Superior temporal gyrus (tissue), 1 donor: ENCODE data around the gene IPCEF1.
"Not testable (repeated sequence)": the region's sequence is repeated elsewhere in the genome, so short reads cannot be mapped to it uniquely, and the experiment has no call there.

Experiments
- DNase-seq: peaks from one replicate; pipeline ENCODE4 v3.0.0-alpha.2; 2016; ENCODE audit errors: extremely low spot score

The IPCEF1 gene

DNA sequence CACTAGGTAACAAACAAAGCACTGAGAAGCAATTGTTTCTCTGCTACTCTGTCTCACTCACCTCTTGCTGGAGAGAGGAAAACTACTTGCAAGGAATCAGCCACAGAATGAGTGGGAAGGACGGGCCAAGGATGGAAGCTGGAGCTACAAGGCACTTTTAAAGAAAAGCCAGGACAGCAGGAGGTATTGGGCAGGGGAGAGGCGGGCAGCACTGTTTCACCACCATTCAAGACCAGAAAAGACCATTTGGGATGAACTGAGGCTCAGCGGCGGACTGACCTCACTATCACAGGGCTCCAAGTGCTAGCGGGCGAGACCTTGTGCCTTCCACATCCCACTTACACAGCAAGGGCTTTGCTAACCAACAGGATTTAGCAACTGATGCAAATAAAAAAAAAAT is 137.4 kb downstream of the IPCEF1 start:
- no peak for DNase-seq

DNA sequence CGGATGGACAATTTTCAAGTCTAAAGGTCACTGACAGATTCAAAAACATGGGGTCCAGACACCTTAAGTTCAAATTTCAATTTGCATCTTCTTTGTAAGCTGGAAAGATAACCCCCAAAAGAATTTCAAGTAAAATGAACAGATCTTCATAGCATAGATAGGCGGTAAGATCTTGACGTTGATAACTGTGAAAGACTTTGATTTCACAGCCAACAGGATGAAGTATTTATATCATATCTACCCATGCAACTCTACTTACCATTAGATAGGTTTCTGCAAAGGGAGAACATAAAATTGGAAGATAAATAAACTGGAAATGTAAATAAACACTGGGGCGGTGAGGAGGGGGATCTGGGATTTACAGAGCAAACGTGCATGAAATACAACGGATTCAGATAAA is 137.8 kb downstream of the IPCEF1 start:
- no peak for DNase-seq

DNA sequence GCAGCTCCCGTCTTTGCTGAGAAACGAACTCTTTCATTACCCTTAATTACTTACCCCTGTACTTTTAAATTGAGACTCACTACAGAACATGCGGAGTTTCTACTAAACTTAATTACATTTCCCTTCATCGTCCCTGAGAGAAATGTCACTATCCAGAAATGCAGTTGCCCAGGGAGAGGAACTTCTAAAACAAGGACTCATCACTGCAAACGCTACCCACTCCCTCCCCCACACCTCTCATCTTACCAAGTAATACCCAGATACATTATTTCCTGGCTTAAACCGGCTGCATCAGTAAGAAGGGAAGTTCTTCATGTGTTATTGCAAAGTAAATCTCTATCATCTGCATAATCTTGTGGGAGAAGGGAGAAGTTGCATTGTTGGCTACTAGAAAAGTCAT is 138.3 kb downstream of the IPCEF1 start:
- no peak for DNase-seq

GRCh38 chr6:154213782-154214181 is 142.8 kb downstream of the IPCEF1 start:
- DNase-seq, result peak; percentile 55

- no peak for DNase-seq
These were observed 145.9 kb downstream of the IPCEF1 start for GRCh38 chr6:154210678-154211077.

GRCh38 chr6:154209555-154209954 is 147.0 kb downstream of the IPCEF1 start:
- no peak for DNase-seq

DNA sequence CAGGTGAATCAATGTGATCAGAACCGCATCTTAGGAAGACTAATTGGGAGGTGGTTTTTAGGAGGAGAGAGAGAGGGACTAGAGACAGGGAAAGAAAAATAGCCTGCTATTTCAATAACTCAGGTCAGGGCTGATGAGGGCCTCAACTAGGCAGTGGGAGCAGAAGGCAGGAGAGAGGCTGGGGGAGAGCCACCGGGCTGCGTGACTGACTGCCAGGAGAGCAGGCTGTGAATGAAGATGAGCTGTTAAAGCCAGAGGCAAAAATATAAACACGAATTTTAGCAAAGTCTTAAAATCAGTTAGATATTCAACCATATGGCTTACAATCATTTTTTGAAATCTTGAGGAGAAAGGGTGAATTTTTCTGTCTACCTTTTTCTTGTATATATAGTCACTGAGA is 149.6 kb downstream of the IPCEF1 start:
- DNase-seq, result no peak

- no peak for DNase-seq
These were observed 150.5 kb downstream of the IPCEF1 start for GRCh38 chr6:154206141-154206540.

- no peak for DNase-seq
These were observed 153.6 kb downstream of the IPCEF1 start for GRCh38 chr6:154202958-154203357.

DNA sequence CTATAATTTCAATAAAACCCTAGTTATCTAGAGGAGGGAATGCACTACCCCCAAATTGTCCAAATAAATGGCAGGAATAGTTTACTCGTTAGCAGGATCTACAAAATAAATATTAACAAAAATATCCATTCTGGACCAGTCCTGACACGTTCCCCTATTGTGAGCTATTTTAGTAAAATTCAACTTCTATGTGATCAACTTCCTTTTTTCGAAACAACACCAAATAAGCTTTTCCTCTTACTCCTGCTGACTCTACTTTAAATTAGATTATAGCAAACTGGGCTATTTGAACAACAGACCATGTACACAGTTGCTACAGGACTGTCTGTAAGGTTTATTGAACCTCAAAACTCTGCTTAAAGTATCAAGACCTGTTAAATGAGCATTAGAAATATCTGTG is 154.3 kb downstream of the IPCEF1 start:
- no peak for DNase-seq

DNA sequence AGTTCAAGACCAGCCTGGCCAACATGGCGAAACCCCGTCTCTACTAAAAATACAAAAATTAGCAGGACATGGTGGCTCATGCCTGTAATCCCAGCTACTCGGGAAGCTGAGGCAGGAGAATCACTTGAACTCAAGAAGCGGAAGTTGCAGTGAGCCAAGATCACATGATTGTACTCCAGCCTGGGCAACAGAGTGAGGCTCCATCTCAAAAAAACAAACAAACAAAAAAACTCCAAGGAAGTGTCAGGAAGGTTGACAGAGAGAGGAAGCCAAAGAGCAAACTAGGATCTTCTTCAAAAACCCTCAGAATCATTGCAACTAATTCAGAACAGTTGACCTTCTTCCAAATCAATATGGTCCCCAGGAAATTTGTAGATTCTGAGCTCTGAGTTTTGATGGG is 154.9 kb downstream of the IPCEF1 start:
- DNase-seq, result not testable (repeated sequence)

DNA sequence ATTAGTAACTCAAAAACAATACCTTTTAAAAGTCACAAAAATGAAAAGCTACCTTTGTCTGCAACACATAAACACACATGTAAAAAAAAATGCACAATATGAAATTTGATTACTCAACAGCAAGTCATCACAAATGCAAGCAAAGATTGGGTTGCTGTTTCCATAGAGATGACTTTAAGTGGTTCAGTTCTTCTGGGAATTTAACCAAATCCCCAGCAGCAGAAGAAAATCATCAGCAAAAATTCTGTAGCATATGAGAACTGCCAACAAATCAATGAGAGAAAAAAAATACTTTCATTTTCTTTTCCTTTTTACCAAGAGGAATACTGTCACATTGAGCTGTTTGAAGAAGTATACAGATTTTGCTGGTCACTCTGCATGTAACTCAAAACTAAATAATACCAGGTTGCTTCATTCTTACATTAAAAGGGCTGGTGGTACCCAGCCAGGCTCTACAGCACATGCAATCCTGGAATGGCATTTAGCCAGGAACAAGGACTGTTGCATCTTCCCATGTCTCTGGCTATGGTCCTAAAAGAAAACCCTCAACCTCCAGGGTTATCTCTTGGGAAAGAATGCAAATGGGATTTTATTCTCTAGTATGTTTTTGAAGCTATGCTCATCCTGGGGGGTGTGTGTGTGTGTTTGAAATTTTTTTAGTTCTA is 159.3 kb downstream of the IPCEF1 start:
- no peak for DNase-seq

DNA sequence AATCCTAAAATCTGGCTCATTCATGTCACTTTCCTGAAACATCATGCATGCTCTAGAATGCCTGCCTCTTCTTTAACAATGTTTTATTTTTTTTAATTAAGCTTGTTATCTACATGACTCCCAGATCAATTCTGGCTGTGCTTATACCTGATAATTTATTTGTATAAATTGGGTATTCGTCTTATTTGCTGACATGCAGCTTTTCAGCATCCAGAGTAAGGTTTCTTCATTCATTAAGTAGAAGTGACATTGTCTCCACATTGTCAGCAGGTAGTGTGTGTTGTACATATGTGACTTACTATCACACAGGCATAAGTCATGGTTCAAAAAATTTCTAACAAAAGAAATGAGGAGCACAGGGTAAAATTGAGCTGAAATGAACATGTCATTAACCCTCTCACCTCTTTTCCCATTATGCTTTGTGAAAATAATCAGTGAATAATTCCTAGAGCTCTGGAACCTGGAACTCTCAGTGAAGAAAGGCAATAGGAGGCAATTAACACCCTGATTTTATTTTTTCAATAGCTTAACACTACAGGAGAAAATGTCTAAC is 160.2 kb downstream of the IPCEF1 start:
- DNase-seq, result no peak

DNA sequence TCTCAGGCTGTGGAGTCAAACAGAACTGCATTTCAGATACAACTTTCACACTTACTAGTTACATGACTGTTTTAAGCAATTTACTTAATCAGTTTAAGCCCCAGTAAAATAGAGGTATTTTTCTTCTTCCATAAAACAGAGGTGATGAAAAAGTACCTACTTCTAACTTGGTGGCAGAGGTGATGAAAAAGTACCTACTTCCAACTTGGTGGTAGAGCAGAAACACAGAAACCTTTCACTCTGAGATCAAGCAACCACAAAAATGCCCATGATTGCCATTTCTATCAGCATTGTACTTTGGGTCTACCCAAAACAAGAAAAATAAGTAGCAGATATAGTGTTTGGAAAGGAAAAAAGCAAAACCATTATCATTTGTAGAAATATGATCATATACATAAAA is 168.9 kb downstream of the IPCEF1 start:
- no peak for DNase-seq

GRCh38 chr6:154187203-154187602 is 169.4 kb downstream of the IPCEF1 start:
- no peak for DNase-seq

- no peak for DNase-seq
These were observed 177.2 kb downstream of the IPCEF1 start for GRCh38 chr6:154179434-154179833.

DNA sequence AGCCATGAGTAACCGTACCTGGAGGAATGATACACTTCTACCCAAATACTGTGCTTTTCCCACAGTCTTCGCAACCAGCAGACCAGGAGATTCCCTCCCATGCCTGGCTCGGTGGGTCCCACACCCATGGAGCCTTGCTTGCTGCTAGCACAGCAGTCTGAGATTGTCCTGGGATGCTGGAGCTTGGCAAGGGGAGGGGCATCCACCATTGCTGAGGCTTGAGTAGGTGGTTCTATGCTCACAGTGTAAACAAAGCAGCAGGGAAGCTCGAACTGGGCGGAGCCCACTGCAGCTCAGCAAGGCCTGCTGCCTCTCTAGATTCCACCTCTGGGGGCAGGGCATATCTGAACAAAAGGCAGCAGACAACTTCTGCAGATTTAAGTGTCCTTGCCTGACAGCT is 184.2 kb downstream of the IPCEF1 start:
- not testable (repeated sequence) for DNase-seq

GRCh38 chr6:154170106-154170505 is 186.5 kb downstream of the IPCEF1 start:
- DNase-seq, result no peak

- DNase-seq, result no peak
These were observed 187.3 kb downstream of the IPCEF1 start for GRCh38 chr6:154169193-154169847.

GRCh38 chr6:154167126-154167525 is 189.5 kb downstream of the IPCEF1 start:
- DNase-seq, result peak; percentile 69

DNA sequence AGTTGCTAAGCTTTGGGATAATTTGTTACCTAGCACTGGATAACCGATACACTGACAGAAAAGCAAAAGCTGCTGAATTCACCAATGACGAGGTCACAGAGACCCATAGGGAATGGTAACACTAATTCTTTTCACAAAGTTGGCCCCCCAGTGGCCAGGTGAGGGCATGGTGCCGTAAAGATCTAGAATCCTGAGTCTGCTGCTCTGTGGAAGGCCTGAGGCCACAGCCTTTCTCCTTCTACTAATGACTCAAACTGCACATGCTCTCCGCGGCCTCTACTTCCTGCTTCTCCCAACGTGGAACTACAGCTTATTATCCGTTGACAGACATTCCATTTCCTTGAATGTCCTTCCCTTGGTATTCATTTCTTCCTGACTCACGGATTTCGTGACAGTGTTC is 190.5 kb downstream of the IPCEF1 start:
- no peak for DNase-seq

- no peak for DNase-seq
These were observed 191.1 kb downstream of the IPCEF1 start for GRCh38 chr6:154165478-154165877.

- peak; percentile 80 for DNase-seq
These were observed 192.2 kb downstream of the IPCEF1 start for GRCh38 chr6:154164397-154164796.
